ENCODE data around the gene NNMT. TPM values are rescaled to one million over a fixed set of nuclear protein-coding genes. Genes with fewer than 3 reads are reported as not detected.

The NNMT gene
- total RNA-seq, 8 experiments from 2014 or later: 0.22 to 73.1 (median 3.0) TPM

DNA sequence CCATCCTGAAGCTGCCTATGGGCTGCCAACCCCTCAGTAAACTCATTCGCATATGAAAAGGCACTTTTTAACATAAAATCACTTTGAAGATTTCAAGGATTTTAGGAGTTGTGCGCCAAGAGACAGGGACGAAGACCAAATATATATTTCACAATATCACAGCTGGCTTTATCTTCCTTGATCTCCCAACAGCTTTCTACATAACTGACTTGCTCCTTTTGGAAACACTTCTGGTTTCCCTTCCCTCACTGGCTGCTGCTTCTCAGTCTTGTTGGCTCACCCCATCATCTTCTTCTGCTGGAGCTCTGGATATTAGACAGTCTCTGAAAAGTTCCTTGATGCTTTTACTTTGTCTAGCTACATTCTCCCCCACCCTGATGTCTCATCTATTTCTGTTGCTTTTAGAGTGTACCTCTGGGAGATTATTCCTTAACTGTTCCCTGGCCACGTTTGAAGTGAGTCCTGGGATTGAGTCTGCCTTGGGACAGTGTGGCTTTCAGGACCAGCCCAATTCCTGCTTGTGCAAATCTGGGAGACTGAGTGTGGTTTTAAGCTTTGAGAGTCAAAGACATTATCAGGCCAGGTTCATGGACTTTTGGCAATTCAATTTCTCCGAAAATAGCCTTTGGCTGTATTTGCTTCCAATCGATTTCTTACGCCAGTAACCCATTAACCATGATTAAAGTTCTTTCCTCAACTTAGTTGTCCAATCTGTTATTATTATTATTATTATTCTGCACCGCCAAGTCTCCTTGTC, 30.9 kb upstream of the NNMT start:
- no peak for ATAC-seq (replicated peaks in 6 of 8)
- Histone ChIP-seq H3K4me3 (no peak overlapping the region), H3K4me1 (replicated peaks in 1 of 2) (peaks cover 3 to 6% of the 10 kb centered on the region in 2 donors), H3K27ac (no peak overlapping the region)
- WGBS, 10 experiments: 40 to 85% (median 72%) methylated on average over 3 to 8 of the region's 8 CpGs
- in situ Hi-C loops (cut with MboI; ENCODE audit: low pct_unique_long_range_greater_than_20kb in 2 of 9, low sequenced_read_pairs in 9 of 9, unreplicated experiment in 9 of 9): loop anchor here (10.0 to 25.0 kb wide), 5 partner anchors 228 to 953 kb away; partner anchors contain the start of genes HTR3A (in 3 of the 9), USP28 (in 3 of the 9) and TTC12 (in 1 of the 9)

DNA sequence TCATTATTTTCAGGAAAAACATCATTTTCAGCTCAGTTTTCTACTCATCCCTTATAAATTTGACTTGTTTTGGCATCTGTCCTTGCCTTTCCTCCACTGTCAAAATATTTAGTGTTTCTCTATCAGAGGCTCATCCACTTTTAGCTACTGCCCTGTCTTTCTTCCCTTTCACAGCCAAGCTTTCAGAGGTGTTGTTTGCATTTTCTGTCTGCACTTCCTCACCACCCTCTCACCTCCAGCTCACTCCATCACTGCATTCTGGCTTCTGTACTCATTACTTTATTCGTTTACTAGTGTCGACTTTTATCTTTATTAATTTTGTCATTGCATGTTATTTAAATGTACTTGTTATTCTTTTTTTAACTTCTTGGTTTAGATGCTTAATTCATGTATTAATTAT, 26.7 kb upstream of the NNMT start:
- Histone ChIP-seq H3K4me1 (replicated peaks in 1 of 2) (no peaks in the 10 kb centered on the region), H3K27ac (no peak overlapping the region), H3K4me3 (no peak overlapping the region)
- WGBS, 10 experiments: 6 to 100% (median 82%) methylated on average over 2 of the region's 2 CpGs
- in situ Hi-C loops (cut with MboI; ENCODE audit: low pct_unique_long_range_greater_than_20kb in 2 of 9, low sequenced_read_pairs in 9 of 9, unreplicated experiment in 9 of 9): loop anchor here (10.0 to 25.0 kb wide), 5 partner anchors 232 to 957 kb away; partner anchors contain the start of genes HTR3A (in 3 of the 9), USP28 (in 3 of the 9) and TTC12 (in 1 of the 9)
- no peak for ATAC-seq (replicated peaks in 6 of 8)

- Histone ChIP-seq H3K4me3 (no peak overlapping the region), H3K4me1 (replicated peaks in 1 of 2) (no peaks in the 10 kb centered on the region), H3K27ac (no peak overlapping the region)
- in situ Hi-C loops (cut with MboI; ENCODE audit: low pct_unique_long_range_greater_than_20kb in 2 of 9, low sequenced_read_pairs in 9 of 9, unreplicated experiment in 9 of 9): loop anchor here (10.0 to 25.0 kb wide), 5 partner anchors 233 to 958 kb away; partner anchors contain the start of genes HTR3A (in 3 of the 9), USP28 (in 3 of the 9) and TTC12 (in 1 of the 9)
- 0 to 88% (median 64%) methylated on average over 2 to 4 of the region's 5 CpGs; no CpG with 5 or more reads in 2 of the 10 experiments for WGBS, 10 experiments
- ATAC-seq (replicated peaks in 6 of 8): no peak
Observed at GRCh38 chr11:114270531-114271270, 25.5 kb upstream of the NNMT start.

- Histone ChIP-seq H3K27ac (no peak overlapping the region), H3K4me3 (no peak overlapping the region), H3K4me1 (replicated peaks in 1 of 2) (no peaks in the 10 kb centered on the region)
- WGBS, 10 experiments: 8 to 80% (median 66%) methylated on average over 1 to 2 of the region's 2 CpGs; no CpG with 5 or more reads in 3 of the 10 experiments
- ATAC-seq (replicated peaks in 6 of 8): no peak
- in situ Hi-C loops (cut with MboI; ENCODE audit: low pct_unique_long_range_greater_than_20kb in 2 of 9, low sequenced_read_pairs in 9 of 9, unreplicated experiment in 9 of 9): loop anchor here (10.0 to 25.0 kb wide), 5 partner anchors 234 to 959 kb away; partner anchors contain the start of genes HTR3A (in 3 of the 9), USP28 (in 3 of the 9) and TTC12 (in 1 of the 9)
Observed at GRCh38 chr11:114271316-114271715, 24.9 kb upstream of the NNMT start.

- no peak overlapping the region for H3K27ac ChIP-seq
- in situ Hi-C loops (cut with MboI; ENCODE audit: low pct_unique_long_range_greater_than_20kb in 2 of 9, low sequenced_read_pairs in 9 of 9, unreplicated experiment in 9 of 9): loop anchor here (10.0 to 25.0 kb wide), 5 partner anchors 235 to 960 kb away; partner anchors contain the start of genes HTR3A (in 3 of the 9), USP28 (in 3 of the 9) and TTC12 (in 1 of the 9)
- H3K4me3 ChIP-seq: no peak overlapping the region
- H3K4me1 ChIP-seq (replicated peaks in 1 of 2): no peaks in the 10 kb centered on the region
- 43 to 80% (median 80%) methylated on average over 2 to 4 of the region's 4 CpGs; no CpG with 5 or more reads in 7 of the 10 experiments for WGBS, 10 experiments
- ATAC-seq (replicated peaks in 6 of 8): no peak
Observed at GRCh38 chr11:114272311-114272710, 23.9 kb upstream of the NNMT start.

GRCh38 chr11:114273071-114273470, 23.1 kb upstream of the NNMT start:
- Histone ChIP-seq H3K4me1 (replicated peaks in 1 of 2) (no peaks in the 10 kb centered on the region), H3K27ac (no peak overlapping the region), H3K4me3 (no peak overlapping the region)
- no peak for ATAC-seq (replicated peaks in 6 of 8)
- in situ Hi-C loops (cut with MboI; ENCODE audit: low pct_unique_long_range_greater_than_20kb in 2 of 9, low sequenced_read_pairs in 9 of 9, unreplicated experiment in 9 of 9): loop anchor here (10.0 to 25.0 kb wide), 5 partner anchors 236 to 961 kb away; partner anchors contain the start of genes HTR3A (in 3 of the 9), USP28 (in 3 of the 9) and TTC12 (in 1 of the 9)
- WGBS, 10 experiments: 0 to 100% (median 75%) methylated on average over 1 to 3 of the region's 3 CpGs; no CpG with 5 or more reads in 3 of the 10 experiments

DNA sequence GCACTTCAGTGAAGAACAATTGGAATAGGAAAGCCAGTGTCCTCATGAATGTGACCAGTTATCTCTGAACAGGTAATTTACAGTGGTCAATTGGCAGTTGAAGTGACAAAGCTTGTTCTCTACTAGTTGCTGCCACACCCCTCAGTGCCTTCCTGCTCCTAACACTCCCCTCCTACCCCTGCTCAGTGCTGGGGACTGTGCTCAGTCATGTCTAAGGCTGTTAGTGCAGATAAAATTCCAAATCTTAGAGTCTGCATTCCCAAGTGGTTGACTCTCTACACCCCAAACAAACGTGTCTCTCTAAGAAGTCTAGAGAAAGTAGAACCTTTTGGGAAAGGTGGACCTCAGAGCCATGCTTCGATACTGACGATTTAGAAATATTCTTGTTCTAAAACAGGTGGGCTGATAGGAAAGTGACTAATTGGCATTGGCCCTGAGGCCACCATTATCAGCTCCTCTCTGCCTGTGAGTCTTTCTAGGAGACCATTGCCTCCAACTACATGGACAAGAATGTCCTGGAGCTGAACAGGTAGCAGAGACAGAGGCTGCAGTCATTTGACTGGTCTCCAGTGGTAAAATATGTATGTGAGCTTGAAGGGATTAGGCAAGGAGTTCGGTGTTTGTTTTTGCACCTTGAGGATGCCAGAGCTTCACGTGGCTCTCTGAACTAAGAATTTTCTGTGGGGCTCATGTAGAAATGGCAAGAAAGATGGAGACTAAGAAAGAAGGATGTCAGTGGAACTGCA, 22.1 kb upstream of the NNMT start:
- in situ Hi-C loops (cut with MboI; ENCODE audit: low pct_unique_long_range_greater_than_20kb in 2 of 9, low sequenced_read_pairs in 9 of 9, unreplicated experiment in 9 of 9): loop anchor here (10.0 to 25.0 kb wide), 5 partner anchors 237 to 962 kb away; partner anchors contain the start of genes HTR3A (in 3 of the 9), USP28 (in 3 of the 9) and TTC12 (in 1 of the 9)
- H3K4me3 ChIP-seq: no peak overlapping the region
- H3K27ac ChIP-seq: no peak overlapping the region
- ATAC-seq (replicated peaks in 6 of 8): no peak
- WGBS, 10 experiments: 31 to 83% (median 54%) methylated on average over 2 to 5 of the region's 5 CpGs; no CpG with 5 or more reads in 2 of the 10 experiments
- H3K4me1 ChIP-seq (replicated peaks in 1 of 2): no peaks in the 10 kb centered on the region

- WGBS, 10 experiments: 0 to 86% (median 60%) methylated on average over 1 to 3 of the region's 3 CpGs; no CpG with 5 or more reads in 1 of the 10 experiments
- Histone ChIP-seq H3K4me3 (no peak overlapping the region), H3K27ac (no peak overlapping the region), H3K4me1 (replicated peaks in 1 of 2) (no peaks in the 10 kb centered on the region)
- ATAC-seq (replicated peaks in 6 of 8): no peak
- in situ Hi-C loops (cut with MboI; ENCODE audit: low pct_unique_long_range_greater_than_20kb in 2 of 9, low sequenced_read_pairs in 9 of 9, unreplicated experiment in 9 of 9): loop anchor here (10.0 to 25.0 kb wide), 5 partner anchors 237 to 962 kb away; partner anchors contain the start of genes HTR3A (in 3 of the 9), USP28 (in 3 of the 9) and TTC12 (in 1 of the 9)
Observed at GRCh38 chr11:114274637-114275036, 21.6 kb upstream of the NNMT start.

- H3K27ac ChIP-seq: no peak overlapping the region
- 7 to 93% (median 73%) methylated on average over 1 to 3 of the region's 3 CpGs; no CpG with 5 or more reads in 5 of the 10 experiments for WGBS, 10 experiments
- no peaks in the 10 kb centered on the region for H3K4me1 ChIP-seq (replicated peaks in 1 of 2)
- in situ Hi-C loops (cut with MboI; ENCODE audit: low pct_unique_long_range_greater_than_20kb in 2 of 9, low sequenced_read_pairs in 9 of 9, unreplicated experiment in 9 of 9): loop anchor here in 1 of 9 experiments (10.0 kb wide), 1 partner anchor 280 kb away; no protein-coding TSS in a partner anchor
- ATAC-seq (replicated peaks in 6 of 8): no peak
- no peak overlapping the region for H3K4me3 ChIP-seq
Observed at GRCh38 chr11:114275280-114275679, 20.9 kb upstream of the NNMT start.

DNA sequence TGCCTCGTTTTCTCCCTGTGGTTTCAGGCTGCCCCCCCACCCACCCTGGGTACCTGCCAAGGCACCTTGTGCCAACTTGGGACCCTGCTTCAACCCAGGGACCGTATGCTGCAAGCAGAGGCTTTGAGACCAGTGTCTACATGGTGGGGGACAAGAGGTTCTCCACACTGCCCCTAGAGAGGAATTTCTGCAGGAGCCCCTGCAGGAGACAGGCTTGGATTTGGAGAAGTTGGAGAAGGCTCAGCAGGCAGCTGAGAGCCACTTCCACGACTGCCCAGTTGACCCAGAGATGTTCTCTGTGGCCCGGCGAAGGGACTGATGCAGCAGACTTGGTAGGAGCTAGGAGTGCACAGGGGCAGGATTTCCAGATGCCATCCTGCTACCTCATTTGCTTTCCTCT, 20.1 kb upstream of the NNMT start:
- 40 to 100% (median 80%) methylated on average over 1 to 3 of the region's 5 CpGs; no CpG with 5 or more reads in 5 of the 10 experiments for WGBS, 10 experiments
- ATAC-seq (replicated peaks in 6 of 8): no peak
- Histone ChIP-seq H3K27ac (no peak overlapping the region), H3K4me1 (replicated peaks in 1 of 2) (peaks cover 0 to 4% of the 10 kb centered on the region in 2 donors), H3K4me3 (no peak overlapping the region)
- in situ Hi-C loops (cut with MboI; ENCODE audit: low pct_unique_long_range_greater_than_20kb in 2 of 9, low sequenced_read_pairs in 9 of 9, unreplicated experiment in 9 of 9): loop anchor here in 1 of 9 experiments (10.0 kb wide), 1 partner anchor 281 kb away; no protein-coding TSS in a partner anchor

DNA sequence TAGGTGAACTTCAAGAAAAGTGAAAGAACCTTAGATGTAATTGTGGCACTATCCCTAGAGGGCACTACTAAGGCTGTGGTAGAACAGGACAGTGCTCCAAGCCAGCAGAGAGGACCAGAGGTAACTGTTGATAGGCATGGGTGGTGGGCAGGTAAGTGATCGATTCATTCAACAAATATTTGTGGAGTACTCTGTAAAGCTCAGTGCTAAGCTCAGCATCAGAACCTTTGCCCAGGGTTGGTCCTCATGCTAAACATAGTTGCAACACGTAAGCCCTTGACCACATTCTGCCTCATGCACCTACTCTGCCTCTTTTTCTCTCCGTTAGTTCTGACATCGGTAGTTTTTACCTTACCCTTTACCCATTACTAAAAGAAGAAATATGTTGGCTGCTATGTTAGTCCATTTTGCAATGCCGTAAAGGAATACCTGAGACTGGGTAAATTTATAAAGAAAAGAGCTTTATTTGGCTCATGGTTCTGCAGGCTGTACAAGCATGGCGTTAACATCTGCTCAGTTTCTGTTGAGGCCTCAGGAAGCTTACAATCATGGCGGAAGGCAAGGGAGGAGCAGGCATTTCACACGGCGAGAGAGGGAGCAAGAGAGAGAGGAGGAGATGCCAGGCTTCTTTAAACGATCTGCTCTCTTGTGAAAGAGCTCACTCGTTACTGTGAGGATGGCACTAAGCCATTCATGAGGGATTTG, 18.4 kb upstream of the NNMT start:
- in situ Hi-C loops (cut with MboI; ENCODE audit: low pct_unique_long_range_greater_than_20kb in 2 of 9, low sequenced_read_pairs in 9 of 9, unreplicated experiment in 9 of 9): loop anchor here in 1 of 9 experiments (10.0 kb wide), 1 partner anchor 283 kb away; no protein-coding TSS in a partner anchor
- Histone ChIP-seq H3K27ac (no peak overlapping the region), H3K4me1 (replicated peaks in 1 of 2) (peaks cover 0 to 4% of the 10 kb centered on the region in 2 donors), H3K4me3 (no peak overlapping the region)
- 37 to 100% (median 80%) methylated on average over 1 to 11 of the region's 11 CpGs; no CpG with 5 or more reads in 1 of the 10 experiments for WGBS, 10 experiments
- no peak for ATAC-seq (replicated peaks in 6 of 8)

Measured in motor neuron (in vitro differentiated cells).